Neuron (in vitro differentiated cells): ENCODE measurements around the gene FAM43A.

Experiments
- H2AFZ ChIP-seq: one replicate; pipeline ENCODE4 v1.6.1; 2013; ENCODE audit warnings: low read depth, mild to moderate bottlenecking, inconsistent platforms, low read length, moderate library complexity
- H3K27me3 ChIP-seq: one replicate; pipeline ENCODE4 v1.6.1; 2013; ENCODE audit warnings: low read length; ENCODE audit not compliant: insufficient read depth
- H3K36me3 ChIP-seq: one replicate; pipeline ENCODE4 v1.6.1; 2013; ENCODE audit warnings: low read length; ENCODE audit not compliant: insufficient read depth
- H3K4me1 ChIP-seq: one replicate; pipeline ENCODE4 v1.6.1; 2013; ENCODE audit warnings: low read length; ENCODE audit not compliant: insufficient read depth
- H3K4me3 ChIP-seq: 2 replicates; pipeline ENCODE4 v1.5.1; 2013; ENCODE audit warnings: mild to moderate bottlenecking, low read length, moderate library complexity
- H3K9me3 ChIP-seq: one replicate; pipeline ENCODE4 v1.6.1; 2013; ENCODE audit warnings: low read length

The FAM43A gene

GRCh38 chr3:194682694-194683310 lies 2.9 kb upstream of the FAM43A start:
- no peaks in the 10 kb centered on the region for H3K36me3 ChIP-seq
- H3K4me3 ChIP-seq = no peak overlapping the region
- peaks cover 2% of the 10 kb centered on the region for H3K9me3 ChIP-seq
- peaks cover 10% of the 10 kb centered on the region for H3K4me1 ChIP-seq
- H2AFZ ChIP-seq = no peak overlapping the region
- peaks cover 12% of the 10 kb centered on the region for H3K27me3 ChIP-seq

GRCh38 chr3:194683380-194683779 lies 2.3 kb upstream of the FAM43A start:
- Histone ChIP-seq H3K4me1 (peaks cover 10% of the 10 kb centered on the region), H2AFZ (no peak overlapping the region), H3K9me3 (peaks cover 2% of the 10 kb centered on the region), H3K36me3 (no peaks in the 10 kb centered on the region), H3K4me3 (no peak overlapping the region), H3K27me3 (peaks cover 12% of the 10 kb centered on the region)

- peak overlapping the region; percentile 67 for H3K4me3 ChIP-seq
- H3K27me3 ChIP-seq = peaks cover 12% of the 10 kb centered on the region
Measured at GRCh38 chr3:194685065-194685717, 492 bp upstream of the FAM43A start.

GRCh38 chr3:194686414-194686815 lies 732 bp downstream of the FAM43A start:
- H2AFZ ChIP-seq = peak overlapping the region; percentile 81
- peaks cover 2% of the 10 kb centered on the region for H3K9me3 ChIP-seq
- no peaks in the 10 kb centered on the region for H3K36me3 ChIP-seq
- peaks cover 10% of the 10 kb centered on the region for H3K4me1 ChIP-seq
- H3K4me3 ChIP-seq = peak overlapping the region; percentile 67
- H3K27me3 ChIP-seq = peaks cover 12% of the 10 kb centered on the region

More at GRCh38 chr3:194685065-194685717, 492 bp upstream of the FAM43A start:
- Histone ChIP-seq H3K4me1 (peaks cover 10% of the 10 kb centered on the region), H3K9me3 (peaks cover 2% of the 10 kb centered on the region), H3K36me3 (no peaks in the 10 kb centered on the region), H2AFZ (peak overlapping the region; percentile 70)

GRCh38 chr3:194686816-194687637 lies 1.3 kb downstream of the FAM43A start:
- Histone ChIP-seq H3K4me1 (peaks cover 9% of the 10 kb centered on the region), H3K4me3 (peak overlapping the region; percentile 67), H3K36me3 (no peaks in the 10 kb centered on the region), H3K9me3 (peaks cover 2% of the 10 kb centered on the region), H3K27me3 (peaks cover 11% of the 10 kb centered on the region), H2AFZ (peak overlapping the region; percentile 81)

GRCh38 chr3:194687638-194688199 lies 2.0 kb downstream of the FAM43A start:
- Histone ChIP-seq H3K9me3 (peaks cover 2% of the 10 kb centered on the region), H3K4me3 (no peak overlapping the region), H3K36me3 (no peaks in the 10 kb centered on the region), H3K4me1 (peaks cover 4% of the 10 kb centered on the region), H2AFZ (no peak overlapping the region), H3K27me3 (peaks cover 11% of the 10 kb centered on the region)

GRCh38 chr3:194688200-194688740 lies 2.6 kb downstream of the FAM43A start:
- Histone ChIP-seq H3K27me3 (peaks cover 11% of the 10 kb centered on the region), H3K4me3 (no peak overlapping the region)

GRCh38 chr3:194688946-194689345 lies 3.3 kb downstream of the FAM43A start:
- Histone ChIP-seq H3K4me3 (no peak overlapping the region), H3K9me3 (peaks cover 2% of the 10 kb centered on the region), H3K4me1 (peaks cover 4% of the 10 kb centered on the region), H2AFZ (no peak overlapping the region), H3K36me3 (no peaks in the 10 kb centered on the region), H3K27me3 (peaks cover 11% of the 10 kb centered on the region)

More at GRCh38 chr3:194688200-194688740, 2.6 kb downstream of the FAM43A start:
- Histone ChIP-seq H3K36me3 (no peaks in the 10 kb centered on the region), H3K9me3 (peaks cover 2% of the 10 kb centered on the region), H3K4me1 (peaks cover 4% of the 10 kb centered on the region), H2AFZ (no peak overlapping the region)

GRCh38 chr3:194689493-194689944 lies 3.8 kb downstream of the FAM43A start:
- Histone ChIP-seq H3K27me3 (peaks cover 11% of the 10 kb centered on the region), H3K4me1 (peaks cover 4% of the 10 kb centered on the region), H3K9me3 (peaks cover 2% of the 10 kb centered on the region), H3K4me3 (no peak overlapping the region), H2AFZ (no peak overlapping the region), H3K36me3 (no peaks in the 10 kb centered on the region)

- peaks cover 4% of the 10 kb centered on the region for H3K4me1 ChIP-seq
- no peak overlapping the region for H3K4me3 ChIP-seq
- H3K27me3 ChIP-seq = peaks cover 11% of the 10 kb centered on the region
- no peak overlapping the region for H2AFZ ChIP-seq
- no peaks in the 10 kb centered on the region for H3K36me3 ChIP-seq
- peaks cover 2% of the 10 kb centered on the region for H3K9me3 ChIP-seq
Measured at GRCh38 chr3:194690501-194691372, 5.1 kb downstream of the FAM43A start.

GRCh38 chr3:194691481-194692283 lies 6.0 kb downstream of the FAM43A start:
- H3K4me1 ChIP-seq = no peaks in the 10 kb centered on the region
- no peaks in the 10 kb centered on the region for H3K36me3 ChIP-seq
- H3K4me3 ChIP-seq = no peak overlapping the region
- H2AFZ ChIP-seq = no peak overlapping the region
- peaks cover 15% of the 10 kb centered on the region for H3K27me3 ChIP-seq
- H3K9me3 ChIP-seq = peaks cover 2% of the 10 kb centered on the region
